Nephron (organoid): ENCODE results near the gene UBASH3B.

ENCODE experiments used
- H3K27ac Mint-ChIP-seq, 3 experiments: 2 replicates each; pipeline ENCODE4 v1.8.0; 2020; ENCODE audit warnings: mixed read lengths in 3 of 3, mild to moderate bottlenecking in 2 of 3, moderate library complexity in 1 of 3
- H3K27me3 Mint-ChIP-seq: 2 replicates; pipeline ENCODE4 v1.8.0; 2021; ENCODE audit warnings: low read depth, mild to moderate bottlenecking, moderate library complexity, mixed read lengths
- H3K36me3 Mint-ChIP-seq: 2 replicates; pipeline ENCODE4 v1.8.0; 2020; ENCODE audit warnings: low read depth, mixed read lengths
- H3K4me1 Mint-ChIP-seq: 2 replicates; pipeline ENCODE4 v1.8.0; 2020; ENCODE audit warnings: mixed read lengths
- H3K4me3 Mint-ChIP-seq, 3 experiments: 2 replicates each; pipeline ENCODE4 v1.8.0; 2020; ENCODE audit warnings: mild to moderate bottlenecking in 3 of 3, mixed read lengths in 3 of 3, moderate library complexity in 2 of 3
- H3K9me3 Mint-ChIP-seq: 2 replicates; pipeline ENCODE4 v1.8.0; 2020; ENCODE audit warnings: mixed read lengths
- TF ChIP-seq, protein P1 (sequence below), 3 experiments: fragments of 200-600 bp; sonication (generic); IDR thresholded peaks; one replicate each; pipeline ENCODE4 v1.5.0; 2021; ENCODE audit warnings: antibody characterized with exemption in 3 of 3; ENCODE audit not compliant: unreplicated experiment in 3 of 3

Gene UBASH3B

DNA sequence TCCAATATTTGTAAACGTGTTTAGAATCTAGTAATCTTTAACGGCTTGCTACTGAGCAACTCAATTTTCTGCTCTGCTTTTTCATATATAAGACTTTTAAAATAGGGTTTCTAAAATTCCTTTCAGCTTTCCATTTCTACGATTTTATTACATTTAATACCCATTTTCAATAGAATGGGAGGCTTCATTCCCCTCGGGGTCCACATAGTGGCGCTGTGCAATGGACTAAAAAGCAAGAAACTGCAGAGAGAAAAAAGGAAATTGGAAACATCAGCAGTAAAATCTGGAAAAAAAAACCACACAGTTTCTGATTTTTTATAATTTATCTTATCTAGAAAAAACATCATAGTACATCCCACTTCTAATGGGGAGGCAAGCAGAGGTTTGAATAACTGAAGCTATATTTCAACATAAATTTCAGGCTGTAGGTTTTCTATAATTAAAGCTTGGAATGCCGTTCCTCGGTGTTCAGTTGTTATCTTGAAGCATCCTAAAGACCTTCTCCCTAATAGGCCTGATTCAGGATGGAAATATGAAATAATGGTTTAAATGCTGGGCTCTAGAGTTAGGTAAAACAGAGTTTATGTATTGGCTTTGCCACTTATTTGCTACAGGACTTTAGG is 208.3 kb downstream of the UBASH3B start:
- Mint-ChIP-seq H3K9me3 (no peaks in the 10 kb centered on the region), H3K36me3 (no peaks in the 10 kb centered on the region), H3K27ac (no peak overlapping the region), H3K27me3 (peaks cover 29% of the 10 kb centered on the region), H3K4me3 (no peak overlapping the region), H3K4me1 (no peaks in the 10 kb centered on the region)
- TF ChIP-seq, protein P1, sequence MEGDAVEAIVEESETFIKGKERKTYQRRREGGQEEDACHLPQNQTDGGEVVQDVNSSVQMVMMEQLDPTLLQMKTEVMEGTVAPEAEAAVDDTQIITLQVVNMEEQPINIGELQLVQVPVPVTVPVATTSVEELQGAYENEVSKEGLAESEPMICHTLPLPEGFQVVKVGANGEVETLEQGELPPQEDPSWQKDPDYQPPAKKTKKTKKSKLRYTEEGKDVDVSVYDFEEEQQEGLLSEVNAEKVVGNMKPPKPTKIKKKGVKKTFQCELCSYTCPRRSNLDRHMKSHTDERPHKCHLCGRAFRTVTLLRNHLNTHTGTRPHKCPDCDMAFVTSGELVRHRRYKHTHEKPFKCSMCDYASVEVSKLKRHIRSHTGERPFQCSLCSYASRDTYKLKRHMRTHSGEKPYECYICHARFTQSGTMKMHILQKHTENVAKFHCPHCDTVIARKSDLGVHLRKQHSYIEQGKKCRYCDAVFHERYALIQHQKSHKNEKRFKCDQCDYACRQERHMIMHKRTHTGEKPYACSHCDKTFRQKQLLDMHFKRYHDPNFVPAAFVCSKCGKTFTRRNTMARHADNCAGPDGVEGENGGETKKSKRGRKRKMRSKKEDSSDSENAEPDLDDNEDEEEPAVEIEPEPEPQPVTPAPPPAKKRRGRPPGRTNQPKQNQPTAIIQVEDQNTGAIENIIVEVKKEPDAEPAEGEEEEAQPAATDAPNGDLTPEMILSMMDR (IDR thresholded peaks at IDR 0.05; ENCODE audit: unreplicated experiment in 3 of 3): peak; percentile 89 to 92 (median 91)
